ENCODE data around the gene DLG2.

Gene DLG2

DNA sequence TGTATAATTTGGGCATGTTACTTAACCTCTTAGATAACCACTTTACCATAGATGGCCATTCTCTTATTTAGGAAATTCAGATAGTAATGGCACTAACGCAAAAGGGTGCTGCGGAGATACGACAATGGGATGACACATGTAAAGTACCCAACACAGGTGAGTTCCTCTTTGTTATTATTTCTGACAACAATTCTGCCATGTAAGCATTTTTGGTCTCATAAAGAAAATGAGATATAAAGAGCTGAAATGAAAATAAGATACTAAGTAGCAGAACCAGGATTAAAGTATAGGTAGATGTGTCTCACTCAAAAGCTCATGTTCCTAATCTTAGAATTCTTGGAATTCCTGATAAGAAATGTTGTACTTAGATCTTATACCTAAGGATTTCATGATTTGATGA lies 2080.8 kb downstream of the DLG2 start:
- Histone ChIP-seq H3K27ac (ENCODE audit: insufficient read depth, low read depth, low read length, poor library complexity, severe bottlenecking) (no peak overlapping the region), H3K9me3 (ENCODE audit: control insufficient read depth, low read length) (no peaks in the 10 kb centered on the region), H3K4me3 (ENCODE audit: insufficient read depth, low read depth, low read length) (no peak overlapping the region), H3K4me1 (ENCODE audit: control insufficient read depth, insufficient read depth, low read length) (no peaks in the 10 kb centered on the region), H3K36me3 (ENCODE audit: control insufficient read depth, insufficient read depth, low read length) (no peaks in the 10 kb centered on the region), H3K27me3 (ENCODE audit: control insufficient read depth, insufficient read depth, low read length, poor library complexity, severe bottlenecking) (no peaks in the 10 kb centered on the region)
- WGBS, 2 experiments = 99 to 100% methylated on average over 3 of the region's 3 CpGs

- 70 to 72% methylated on average over 6 of the region's 6 CpGs for WGBS, 2 experiments
These were observed 2081.5 kb downstream of the DLG2 start for GRCh38 chr11:83545494-83546260.

DNA sequence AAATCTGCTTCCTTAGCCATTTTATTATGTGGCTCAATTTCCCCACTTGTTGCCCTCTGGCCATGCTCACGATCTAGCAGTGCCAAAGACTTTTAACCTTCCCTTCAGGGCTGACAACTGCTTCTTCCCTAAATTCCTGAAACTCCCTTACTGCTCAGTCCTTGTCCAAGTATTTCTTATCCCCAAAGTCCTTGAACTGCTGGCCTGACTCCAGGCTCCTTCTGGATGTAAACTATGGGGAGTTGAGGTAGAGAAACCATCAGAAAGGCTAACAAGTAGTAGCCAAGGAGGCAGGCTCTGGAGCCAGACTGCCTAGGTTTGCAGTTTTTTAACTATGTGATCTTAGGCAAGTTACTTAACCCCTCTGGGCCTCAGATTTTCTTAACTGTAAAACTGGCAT lies 2082.3 kb downstream of the DLG2 start:
- H3K4me1 ChIP-seq (ENCODE audit: control insufficient read depth, insufficient read depth, low read length) = no peaks in the 10 kb centered on the region
- H3K9me3 ChIP-seq (ENCODE audit: control insufficient read depth, low read length) = no peaks in the 10 kb centered on the region
- WGBS, 2 experiments = 90 to 100% methylated on average over 1 of the region's 1 CpG
- H3K36me3 ChIP-seq (ENCODE audit: control insufficient read depth, insufficient read depth, low read length) = no peaks in the 10 kb centered on the region
- no peak overlapping the region for H3K4me3 ChIP-seq (ENCODE audit: insufficient read depth, low read depth, low read length)
- H3K27ac ChIP-seq (ENCODE audit: insufficient read depth, low read depth, low read length, poor library complexity, severe bottlenecking) = no peak overlapping the region
- H3K27me3 ChIP-seq (ENCODE audit: control insufficient read depth, insufficient read depth, low read length, poor library complexity, severe bottlenecking) = no peaks in the 10 kb centered on the region

More at GRCh38 chr11:83545494-83546260, 2081.5 kb downstream of the DLG2 start:
- H3K27ac ChIP-seq (ENCODE audit: insufficient read depth, low read depth, low read length, poor library complexity, severe bottlenecking) = no peak overlapping the region
- H3K9me3 ChIP-seq (ENCODE audit: control insufficient read depth, low read length) = no peaks in the 10 kb centered on the region
- H3K4me1 ChIP-seq (ENCODE audit: control insufficient read depth, insufficient read depth, low read length) = no peaks in the 10 kb centered on the region
- H3K36me3 ChIP-seq (ENCODE audit: control insufficient read depth, insufficient read depth, low read length) = no peaks in the 10 kb centered on the region
- no peaks in the 10 kb centered on the region for H3K27me3 ChIP-seq (ENCODE audit: control insufficient read depth, insufficient read depth, low read length, poor library complexity, severe bottlenecking)
- H3K4me3 ChIP-seq (ENCODE audit: insufficient read depth, low read depth, low read length) = no peak overlapping the region

GRCh38 chr11:83543706-83544439 lies 2083.3 kb downstream of the DLG2 start:
- H3K27ac ChIP-seq (ENCODE audit: insufficient read depth, low read depth, low read length, poor library complexity, severe bottlenecking) = no peak overlapping the region
- H3K27me3 ChIP-seq (ENCODE audit: control insufficient read depth, insufficient read depth, low read length, poor library complexity, severe bottlenecking) = no peaks in the 10 kb centered on the region
- H3K4me1 ChIP-seq (ENCODE audit: control insufficient read depth, insufficient read depth, low read length) = no peaks in the 10 kb centered on the region
- 92 to 97% methylated on average over 3 of the region's 3 CpGs for WGBS, 2 experiments
- H3K4me3 ChIP-seq (ENCODE audit: insufficient read depth, low read depth, low read length) = no peak overlapping the region
- H3K36me3 ChIP-seq (ENCODE audit: control insufficient read depth, insufficient read depth, low read length) = no peaks in the 10 kb centered on the region
- H3K9me3 ChIP-seq (ENCODE audit: control insufficient read depth, low read length) = no peaks in the 10 kb centered on the region

- no peaks in the 10 kb centered on the region for H3K36me3 ChIP-seq (ENCODE audit: control insufficient read depth, insufficient read depth, low read length)
- 63 to 89% methylated on average over 2 of the region's 2 CpGs for WGBS, 2 experiments
These were observed 2084.3 kb downstream of the DLG2 start for GRCh38 chr11:83542861-83543260.

DNA sequence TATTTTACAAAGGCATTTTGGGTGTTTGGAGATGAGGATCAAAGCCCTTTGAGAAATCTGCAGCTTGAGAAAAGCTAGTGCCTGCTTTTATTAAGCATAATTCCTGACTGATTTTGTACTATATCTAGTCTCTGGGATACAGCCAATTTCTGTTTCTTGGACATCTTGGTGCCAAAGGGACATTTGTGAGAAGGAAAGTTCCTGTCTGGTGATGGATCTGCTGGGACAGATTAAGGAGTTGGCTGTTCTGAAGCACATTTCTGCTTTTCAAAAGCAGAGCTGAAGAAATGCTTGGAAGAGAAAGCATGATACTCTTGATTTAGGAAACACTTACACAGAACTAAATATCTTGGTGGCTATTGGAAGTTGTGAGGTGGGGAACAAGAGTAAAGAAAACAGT lies 2086.4 kb downstream of the DLG2 start:
- no peak overlapping the region for H3K4me3 ChIP-seq (ENCODE audit: insufficient read depth, low read depth, low read length)
- no peaks in the 10 kb centered on the region for H3K36me3 ChIP-seq (ENCODE audit: control insufficient read depth, insufficient read depth, low read length)
- H3K27ac ChIP-seq (ENCODE audit: insufficient read depth, low read depth, low read length, poor library complexity, severe bottlenecking) = no peak overlapping the region
- H3K27me3 ChIP-seq (ENCODE audit: control insufficient read depth, insufficient read depth, low read length, poor library complexity, severe bottlenecking) = no peaks in the 10 kb centered on the region
- H3K9me3 ChIP-seq (ENCODE audit: control insufficient read depth, low read length) = no peaks in the 10 kb centered on the region
- H3K4me1 ChIP-seq (ENCODE audit: control insufficient read depth, insufficient read depth, low read length) = no peaks in the 10 kb centered on the region

More at GRCh38 chr11:83542861-83543260, 2084.3 kb downstream of the DLG2 start:
- no peaks in the 10 kb centered on the region for H3K27me3 ChIP-seq (ENCODE audit: control insufficient read depth, insufficient read depth, low read length, poor library complexity, severe bottlenecking)
- H3K27ac ChIP-seq (ENCODE audit: insufficient read depth, low read depth, low read length, poor library complexity, severe bottlenecking) = no peak overlapping the region
- no peak overlapping the region for H3K4me3 ChIP-seq (ENCODE audit: insufficient read depth, low read depth, low read length)
- no peaks in the 10 kb centered on the region for H3K4me1 ChIP-seq (ENCODE audit: control insufficient read depth, insufficient read depth, low read length)
- no peaks in the 10 kb centered on the region for H3K9me3 ChIP-seq (ENCODE audit: control insufficient read depth, low read length)

GRCh38 chr11:83540112-83540675 lies 2086.9 kb downstream of the DLG2 start:
- no peaks in the 10 kb centered on the region for H3K27me3 ChIP-seq (ENCODE audit: control insufficient read depth, insufficient read depth, low read length, poor library complexity, severe bottlenecking)
- H3K9me3 ChIP-seq (ENCODE audit: control insufficient read depth, low read length) = no peaks in the 10 kb centered on the region
- 81 to 82% methylated on average over 5 of the region's 5 CpGs for WGBS, 2 experiments
- H3K27ac ChIP-seq (ENCODE audit: insufficient read depth, low read depth, low read length, poor library complexity, severe bottlenecking) = no peak overlapping the region
- H3K4me3 ChIP-seq (ENCODE audit: insufficient read depth, low read depth, low read length) = no peak overlapping the region
- H3K4me1 ChIP-seq (ENCODE audit: control insufficient read depth, insufficient read depth, low read length) = no peaks in the 10 kb centered on the region
- H3K36me3 ChIP-seq (ENCODE audit: control insufficient read depth, insufficient read depth, low read length) = no peaks in the 10 kb centered on the region

DNA sequence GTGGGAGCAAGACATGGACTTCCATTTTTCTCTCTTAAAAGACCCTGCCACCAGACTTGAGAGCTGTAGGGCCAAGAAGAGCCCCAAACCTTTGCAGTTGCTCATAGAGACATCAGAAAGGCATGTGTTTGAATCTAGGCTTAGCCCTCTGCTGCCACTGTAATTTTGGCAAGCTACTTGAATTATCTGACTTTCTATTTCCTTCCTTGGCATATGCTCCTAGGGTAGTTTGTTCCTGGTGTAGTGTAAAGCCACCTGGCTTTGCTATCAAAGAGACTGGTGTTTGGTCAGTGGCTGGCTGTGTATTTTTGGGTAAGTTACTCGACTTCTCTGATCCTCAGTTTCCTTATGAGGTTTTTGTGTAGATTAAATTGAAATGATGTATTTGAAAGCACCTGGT lies 2088.9 kb downstream of the DLG2 start:
- Histone ChIP-seq H3K27ac (ENCODE audit: insufficient read depth, low read depth, low read length, poor library complexity, severe bottlenecking) (no peak overlapping the region), H3K27me3 (ENCODE audit: control insufficient read depth, insufficient read depth, low read length, poor library complexity, severe bottlenecking) (no peaks in the 10 kb centered on the region), H3K4me1 (ENCODE audit: control insufficient read depth, insufficient read depth, low read length) (no peaks in the 10 kb centered on the region), H3K36me3 (ENCODE audit: control insufficient read depth, insufficient read depth, low read length) (no peaks in the 10 kb centered on the region), H3K4me3 (ENCODE audit: insufficient read depth, low read depth, low read length) (no peak overlapping the region), H3K9me3 (ENCODE audit: control insufficient read depth, low read length) (no peaks in the 10 kb centered on the region)
- WGBS, 2 experiments = 93 to 100% methylated on average over 1 of the region's 1 CpG

GRCh38 chr11:83537131-83537610 lies 2090.0 kb downstream of the DLG2 start:
- Histone ChIP-seq H3K4me3 (ENCODE audit: insufficient read depth, low read depth, low read length) (no peak overlapping the region), H3K27me3 (ENCODE audit: control insufficient read depth, insufficient read depth, low read length, poor library complexity, severe bottlenecking) (no peaks in the 10 kb centered on the region), H3K36me3 (ENCODE audit: control insufficient read depth, insufficient read depth, low read length) (no peaks in the 10 kb centered on the region), H3K27ac (ENCODE audit: insufficient read depth, low read depth, low read length, poor library complexity, severe bottlenecking) (no peak overlapping the region), H3K9me3 (ENCODE audit: control insufficient read depth, low read length) (no peaks in the 10 kb centered on the region), H3K4me1 (ENCODE audit: control insufficient read depth, insufficient read depth, low read length) (no peaks in the 10 kb centered on the region)
- WGBS, 2 experiments = 94 to 97% methylated on average over 5 of the region's 5 CpGs

DNA sequence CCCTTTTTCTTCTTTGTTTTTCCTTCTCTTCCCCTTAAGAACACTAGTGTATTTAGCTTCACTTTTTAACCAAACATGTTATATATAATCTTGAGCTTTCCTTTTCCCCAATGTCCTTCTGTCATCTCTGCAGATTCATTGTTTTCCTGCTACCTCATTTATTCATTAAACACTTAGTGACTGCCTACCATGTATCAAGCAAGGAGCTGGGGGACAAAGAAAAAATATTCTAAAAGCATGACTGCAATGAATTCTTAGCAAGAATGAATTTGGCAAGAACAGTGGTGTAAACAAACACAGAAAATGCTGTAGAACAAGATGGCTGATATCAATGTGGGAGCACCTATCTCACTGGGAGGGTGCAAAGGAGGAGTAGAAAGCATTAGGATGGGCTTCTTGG lies 2094.0 kb downstream of the DLG2 start:
- no peaks in the 10 kb centered on the region for H3K9me3 ChIP-seq (ENCODE audit: control insufficient read depth, low read length)
- no peaks in the 10 kb centered on the region for H3K36me3 ChIP-seq (ENCODE audit: control insufficient read depth, insufficient read depth, low read length)
- no peaks in the 10 kb centered on the region for H3K27me3 ChIP-seq (ENCODE audit: control insufficient read depth, insufficient read depth, low read length, poor library complexity, severe bottlenecking)
- H3K4me3 ChIP-seq (ENCODE audit: insufficient read depth, low read depth, low read length) = no peak overlapping the region
- no peaks in the 10 kb centered on the region for H3K4me1 ChIP-seq (ENCODE audit: control insufficient read depth, insufficient read depth, low read length)
- no peak overlapping the region for H3K27ac ChIP-seq (ENCODE audit: insufficient read depth, low read depth, low read length, poor library complexity, severe bottlenecking)
